ENCODE results near the gene NF1.

Gene NF1

DNA sequence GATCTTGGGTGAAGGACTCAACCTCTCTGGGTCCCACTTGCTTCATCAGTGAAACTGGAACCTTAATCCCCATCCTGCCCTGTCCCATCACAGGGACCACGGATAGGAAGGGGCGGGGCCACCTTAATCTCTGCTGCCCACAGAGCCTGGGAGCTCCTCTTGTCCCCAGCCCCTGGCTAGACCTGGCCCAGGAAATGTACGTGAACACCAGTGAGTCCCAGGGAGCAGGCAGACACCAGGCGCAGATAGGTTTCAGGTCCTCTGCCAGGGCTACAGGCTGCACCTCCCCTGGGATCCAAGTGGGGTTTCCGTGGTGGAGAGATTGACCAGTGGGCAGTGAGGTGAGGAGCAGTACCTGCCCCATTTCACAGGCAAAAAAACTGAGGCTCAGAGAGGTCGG lies 317.7 kb downstream of the NF1 start:
- DNase-seq, result no peak

DNA sequence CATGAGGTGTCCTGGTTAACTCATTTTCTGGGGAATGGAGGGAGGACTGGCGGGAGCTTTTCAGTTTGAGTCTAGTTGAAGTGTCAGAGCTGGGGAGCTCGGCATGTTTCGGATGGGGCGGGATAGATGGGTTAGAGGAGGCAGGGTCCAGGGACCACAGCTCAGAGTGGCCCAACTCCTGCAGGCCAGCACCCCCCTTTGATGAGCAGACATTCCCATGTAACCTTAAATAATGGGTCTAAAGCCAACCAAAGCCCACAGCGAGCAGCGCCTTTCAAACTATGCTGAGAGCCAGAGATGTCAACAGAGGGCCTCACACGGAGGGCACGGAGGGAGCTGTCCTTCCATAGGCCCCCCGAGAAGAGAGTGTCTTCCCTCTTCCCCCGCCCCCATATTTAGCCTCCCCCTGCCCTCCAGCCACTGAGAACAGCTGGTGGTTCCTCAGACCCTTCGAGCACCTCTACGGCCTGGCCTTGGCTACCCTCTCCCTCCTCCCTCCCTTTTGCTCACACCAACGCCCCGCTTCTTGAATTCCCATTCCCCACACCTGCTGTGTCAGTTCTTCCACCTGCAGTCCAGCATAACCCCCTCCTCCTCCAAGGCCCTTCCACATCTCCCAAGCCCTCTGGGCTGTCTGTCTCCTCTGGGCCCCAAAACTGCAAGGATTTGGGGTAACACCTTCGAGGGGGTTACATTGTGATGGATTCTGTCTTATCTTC lies 318.5 kb downstream of the NF1 start:
- no peak for DNase-seq

DNA sequence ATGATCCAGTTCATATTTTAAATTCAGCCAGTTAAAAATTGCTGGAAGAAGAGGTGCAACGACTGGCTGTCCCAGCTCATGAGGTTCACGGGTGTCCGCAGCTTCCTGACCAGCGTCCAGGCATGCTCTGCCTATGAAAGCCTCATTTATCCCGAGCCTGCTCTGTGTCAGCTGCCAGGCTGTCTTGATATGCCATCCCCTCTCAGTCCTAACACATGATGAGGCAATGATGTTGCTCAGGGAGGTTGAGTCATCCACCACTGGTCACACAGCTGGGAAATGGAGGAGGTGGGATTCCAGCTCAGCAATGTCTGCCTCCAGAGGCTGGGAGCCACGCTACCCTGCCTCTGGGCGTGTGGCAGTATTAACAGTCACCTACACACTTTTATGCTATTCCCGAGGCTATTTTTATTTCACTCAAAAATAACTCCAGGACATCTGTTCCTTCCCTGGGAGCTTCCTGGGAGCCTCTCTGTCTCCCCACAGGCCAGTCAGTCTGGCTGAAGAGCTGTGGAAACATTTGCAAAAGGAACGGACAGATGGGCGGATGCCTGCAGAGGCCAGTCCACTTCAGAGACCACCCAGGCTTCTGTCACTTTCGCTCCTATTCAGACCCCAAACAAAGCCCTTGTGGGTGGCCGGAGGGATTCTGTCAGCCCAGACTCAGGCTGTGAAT lies 319.2 kb downstream of the NF1 start:
- DNase-seq, result no peak

GRCh38 chr17:31414550-31414918 lies 319.8 kb downstream of the NF1 start:
- no peak for DNase-seq

DNA sequence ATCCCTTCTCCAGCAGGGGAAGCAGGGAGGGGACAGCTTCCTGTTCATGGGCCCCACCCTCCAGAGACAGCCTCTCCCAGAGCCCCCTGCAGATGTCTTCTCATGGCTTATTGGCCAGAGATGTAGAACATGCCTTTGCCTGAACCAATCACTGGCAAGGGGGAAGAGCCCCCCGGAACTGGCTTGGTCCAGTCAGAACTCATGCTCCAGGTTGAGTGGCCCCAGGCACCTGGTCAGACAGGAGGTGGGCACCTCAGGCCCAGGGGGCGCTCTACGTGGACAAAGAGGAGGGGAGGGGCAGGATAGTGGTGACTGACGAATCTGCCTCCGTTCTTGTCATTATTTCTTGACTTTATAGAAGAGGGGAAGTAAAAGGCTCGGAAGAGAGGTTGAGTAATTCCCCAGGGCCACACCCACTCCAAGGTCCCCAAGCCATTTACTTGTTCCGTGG lies 320.3 kb downstream of the NF1 start:
- no peak for DNase-seq

GRCh38 chr17:31415640-31416502 lies 321.1 kb downstream of the NF1 start:
- no peak for DNase-seq

- no peak for DNase-seq
These were observed 321.7 kb downstream of the NF1 start for GRCh38 chr17:31416503-31416923.

DNA sequence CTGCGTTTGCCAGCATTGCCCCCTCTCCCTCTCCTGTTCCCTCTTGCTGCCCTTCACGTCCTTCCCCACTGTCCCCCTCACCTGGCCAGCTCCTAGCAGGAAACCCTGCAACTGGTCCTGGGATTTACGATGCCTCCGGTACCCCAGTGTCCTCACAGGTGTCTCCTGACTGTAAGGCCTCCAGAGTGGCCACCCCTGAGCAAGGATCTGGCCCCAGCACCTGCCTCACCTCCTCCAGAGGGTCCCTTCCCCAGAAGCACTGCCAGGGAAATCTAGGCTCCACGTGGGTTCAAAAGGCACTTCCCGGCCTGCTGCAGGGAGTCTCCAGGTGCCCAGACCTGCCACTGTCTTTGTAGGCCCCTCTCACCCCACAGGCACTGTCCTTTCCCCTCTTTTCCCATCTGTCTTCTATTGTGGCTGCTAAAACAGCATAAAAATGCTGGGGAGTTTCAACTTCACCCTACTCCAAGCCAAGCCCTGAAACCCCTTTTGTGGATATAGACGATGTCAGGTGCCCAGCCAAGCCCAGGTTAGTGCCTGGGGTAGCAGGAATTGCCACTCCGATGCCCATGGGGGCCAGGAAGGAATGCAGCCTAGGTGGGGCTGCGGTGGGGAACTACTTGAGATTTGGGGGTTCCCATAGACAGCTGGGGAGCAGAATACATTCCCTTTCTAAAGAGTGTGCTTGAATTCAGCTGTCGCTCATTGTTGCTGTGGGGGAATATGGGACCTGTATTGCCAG lies 322.4 kb downstream of the NF1 start:
- no peak for DNase-seq

DNA sequence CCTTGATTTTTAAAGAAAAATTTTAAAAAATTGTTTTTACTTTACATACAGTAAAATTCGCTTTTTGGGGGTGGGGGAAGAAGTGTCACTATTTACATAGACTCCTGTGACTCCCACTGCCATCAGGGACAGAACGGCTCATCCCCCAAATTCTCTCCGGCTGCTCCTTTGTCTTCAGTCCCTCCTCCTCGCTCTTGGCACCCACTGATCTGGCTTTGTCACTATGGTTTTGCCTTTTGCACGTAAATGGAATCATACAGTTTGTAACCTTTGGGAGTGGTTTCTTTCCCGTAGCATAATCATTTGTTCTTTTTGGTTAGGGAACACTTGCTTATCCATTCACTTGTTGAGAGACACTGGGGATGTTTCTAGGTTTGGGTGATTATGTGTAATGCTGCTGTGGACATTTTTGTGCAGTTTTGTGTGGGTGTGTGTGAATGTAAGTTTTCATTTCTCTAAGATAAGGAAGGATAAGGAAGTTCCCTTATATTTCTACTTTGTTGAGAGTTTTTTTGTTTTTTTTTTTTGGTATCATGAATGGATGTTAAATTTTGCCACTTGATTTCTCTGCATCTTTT lies 324.1 kb downstream of the NF1 start:
- no peak for DNase-seq

- no peak for DNase-seq
These were observed 327.7 kb downstream of the NF1 start for GRCh38 chr17:31422443-31422842.

DNA sequence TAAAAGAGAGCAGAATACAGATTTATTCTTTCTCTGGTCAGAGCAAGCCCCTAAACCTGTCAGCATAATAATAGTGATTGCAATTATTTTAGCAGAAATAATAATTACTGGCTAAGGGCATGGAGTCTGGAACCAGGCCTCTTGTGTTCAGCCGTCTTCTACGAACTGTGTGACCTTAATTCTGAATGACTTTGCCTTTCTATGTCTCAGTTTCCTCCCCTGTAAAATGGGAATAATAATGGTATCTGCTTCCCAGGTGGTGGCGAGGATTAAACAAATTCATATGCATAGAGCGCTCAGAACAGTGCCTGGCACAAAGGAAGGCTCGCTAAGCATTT lies 330.1 kb downstream of the NF1 start:
- DNase-seq, result no peak

DNA sequence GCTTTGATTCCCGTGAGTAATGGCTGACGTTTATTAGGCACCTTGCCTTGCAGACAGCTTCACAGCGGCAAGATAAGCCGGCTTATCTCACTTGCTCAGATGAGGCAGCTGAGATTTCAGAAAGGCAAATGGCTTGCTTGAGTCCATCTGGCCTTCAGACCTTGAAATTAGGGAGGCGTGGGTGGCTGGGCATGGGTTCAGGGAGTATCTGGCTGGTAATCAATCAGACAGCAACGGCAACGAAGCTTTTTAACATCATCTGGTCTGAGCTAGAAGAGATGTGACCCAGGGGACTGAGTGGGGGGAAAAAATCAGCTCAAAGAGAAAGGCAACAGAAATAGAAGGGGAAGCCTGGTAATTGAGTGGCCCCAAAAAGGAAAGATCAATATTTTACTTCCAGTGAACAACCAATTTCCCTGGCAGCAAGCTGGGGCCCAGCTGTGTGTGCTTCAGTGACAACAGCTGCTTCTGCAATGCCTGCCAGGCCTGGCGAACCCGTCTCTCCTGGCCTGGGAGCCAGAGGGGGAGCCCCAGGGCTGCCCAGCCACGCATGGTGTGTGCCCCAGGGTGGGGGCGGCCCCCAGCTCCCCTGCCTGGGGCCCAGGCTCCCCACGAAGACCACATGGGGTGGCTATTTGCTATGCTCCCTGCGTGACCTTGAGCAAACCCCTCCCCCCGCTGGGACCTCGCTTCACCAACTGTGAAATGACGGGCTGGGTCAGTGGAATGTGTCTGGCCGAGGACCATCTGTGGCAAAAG lies 330.7 kb downstream of the NF1 start:
- DNase-seq, result no peak
